ENCODE data around the gene HOXD9.

DNA sequence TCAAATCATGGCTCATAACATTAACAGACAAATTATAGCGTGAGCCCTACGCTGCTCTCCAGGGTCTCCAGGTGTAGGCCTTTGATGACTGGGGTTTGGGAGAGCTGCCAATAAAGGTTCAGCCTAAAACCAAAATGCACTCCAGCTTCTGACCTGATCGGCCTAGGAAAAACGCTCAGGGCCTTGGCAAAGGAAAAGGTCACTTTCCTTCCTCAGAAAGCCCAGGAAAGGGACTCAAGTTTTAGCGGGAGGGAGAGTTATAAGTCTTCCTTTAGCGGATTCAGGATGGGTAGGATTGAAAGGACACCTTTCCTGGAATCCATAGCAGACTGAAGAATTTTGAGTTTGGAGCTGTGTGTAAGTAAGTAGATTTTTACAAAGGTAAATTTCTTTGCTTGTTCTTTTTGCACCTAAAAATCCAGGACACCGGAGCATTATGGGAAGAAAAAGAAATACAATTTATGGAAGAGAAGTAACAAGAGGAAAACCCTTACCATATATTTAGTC is 47.5 kb upstream of the HOXD9 start:
- TF ChIP-seq, protein P1, sequence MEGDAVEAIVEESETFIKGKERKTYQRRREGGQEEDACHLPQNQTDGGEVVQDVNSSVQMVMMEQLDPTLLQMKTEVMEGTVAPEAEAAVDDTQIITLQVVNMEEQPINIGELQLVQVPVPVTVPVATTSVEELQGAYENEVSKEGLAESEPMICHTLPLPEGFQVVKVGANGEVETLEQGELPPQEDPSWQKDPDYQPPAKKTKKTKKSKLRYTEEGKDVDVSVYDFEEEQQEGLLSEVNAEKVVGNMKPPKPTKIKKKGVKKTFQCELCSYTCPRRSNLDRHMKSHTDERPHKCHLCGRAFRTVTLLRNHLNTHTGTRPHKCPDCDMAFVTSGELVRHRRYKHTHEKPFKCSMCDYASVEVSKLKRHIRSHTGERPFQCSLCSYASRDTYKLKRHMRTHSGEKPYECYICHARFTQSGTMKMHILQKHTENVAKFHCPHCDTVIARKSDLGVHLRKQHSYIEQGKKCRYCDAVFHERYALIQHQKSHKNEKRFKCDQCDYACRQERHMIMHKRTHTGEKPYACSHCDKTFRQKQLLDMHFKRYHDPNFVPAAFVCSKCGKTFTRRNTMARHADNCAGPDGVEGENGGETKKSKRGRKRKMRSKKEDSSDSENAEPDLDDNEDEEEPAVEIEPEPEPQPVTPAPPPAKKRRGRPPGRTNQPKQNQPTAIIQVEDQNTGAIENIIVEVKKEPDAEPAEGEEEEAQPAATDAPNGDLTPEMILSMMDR (IDR thresholded peaks at IDR 0.05), result no peak
- no peak for TF ChIP-seq POLR2A (IDR thresholded peaks at IDR 0.05)
- no peak for TF ChIP-seq POLR2AphosphoS5 (IDR thresholded peaks at IDR 0.05)

Data from stomach (tissue), 4 donors.